Neutrophil (primary cell): ENCODE measurements around the gene HS3ST2.

Experiments
- H3K27ac ChIP-seq: fragments of 200-600 bp; sonication (generic); 2 replicates; pipeline ENCODE4 v1.5.1; 2016; ENCODE audit warnings: mild to moderate bottlenecking, moderate library complexity
- H3K27me3 ChIP-seq: fragments of 200-600 bp; sonication (generic); 2 replicates; pipeline ENCODE4 v1.6.0; 2016; ENCODE audit warnings: mild to moderate bottlenecking
- H3K36me3 ChIP-seq: fragments of 200-600 bp; sonication (generic); 2 replicates; pipeline ENCODE4 v1.5.1; 2017
- H3K4me1 ChIP-seq, 2 experiments: fragments of 200-600 bp in 1 of 2; sonication (generic) in 1 of 2; 1 replicate in 1 of 2; 2 replicates in 1 of 2; pipeline versions ENCODE4 v1.5.1 to v1.6.1; 2013 to 2016; ENCODE audit warnings: low read depth in 1 of 2, low read length in 1 of 2, mild to moderate bottlenecking in 1 of 2, moderate library complexity in 1 of 2; ENCODE audit not compliant: control insufficient read depth in 1 of 2, insufficient read depth in 1 of 2
- H3K4me3 ChIP-seq, 2 experiments: fragments of 200-600 bp in 1 of 2; sonication (generic) in 1 of 2; 1 replicate in 1 of 2; 2 replicates in 1 of 2; pipeline ENCODE4 v1.5.1; 2013 to 2016; ENCODE audit warnings: low read depth in 1 of 2, low read length in 1 of 2, mild to moderate bottlenecking in 1 of 2, moderate library complexity in 1 of 2
- H3K9me3 ChIP-seq: fragments of 200-600 bp; sonication (generic); 2 replicates; pipeline ENCODE4 v1.5.1; 2016
- CTCF ChIP-seq: fragments of 200-600 bp; sonication (generic); IDR thresholded peaks from 2 replicates; pipeline ENCODE4 v1.5.1; 2016; ENCODE audit warnings: antibody characterized with exemption

Gene HS3ST2

GRCh38 chr16:22843122-22843521 lies 29.2 kb downstream of the HS3ST2 start:
- Histone ChIP-seq H3K4me3 (no peak overlapping the region), H3K27ac (no peak overlapping the region), H3K36me3 (no peaks in the 10 kb centered on the region), H3K27me3 (peaks cover 20% of the 10 kb centered on the region), H3K4me1 (no peaks in the 10 kb centered on the region), H3K9me3 (no peaks in the 10 kb centered on the region)
- TF ChIP-seq CTCF, result no peak

GRCh38 chr16:22843856-22844255 lies 29.9 kb downstream of the HS3ST2 start:
- Histone ChIP-seq H3K27ac (no peak overlapping the region), H3K27me3 (peaks cover 15% of the 10 kb centered on the region), H3K9me3 (no peaks in the 10 kb centered on the region), H3K4me1 (no peaks in the 10 kb centered on the region), H3K4me3 (no peak overlapping the region), H3K36me3 (no peaks in the 10 kb centered on the region)
- no peak for TF ChIP-seq CTCF

- Histone ChIP-seq H3K4me1 (no peaks in the 10 kb centered on the region), H3K4me3 (no peak overlapping the region), H3K36me3 (no peaks in the 10 kb centered on the region), H3K27ac (no peak overlapping the region), H3K27me3 (peaks cover 16% of the 10 kb centered on the region), H3K9me3 (no peaks in the 10 kb centered on the region)
- no peak for TF ChIP-seq CTCF
These were observed 30.5 kb downstream of the HS3ST2 start for GRCh38 chr16:22844416-22844815.

GRCh38 chr16:22847100-22847499 lies 33.1 kb downstream of the HS3ST2 start:
- H3K4me3 ChIP-seq, result no peak overlapping the region
- no peaks in the 10 kb centered on the region for H3K9me3 ChIP-seq
- no peaks in the 10 kb centered on the region for H3K36me3 ChIP-seq
- H3K4me1 ChIP-seq, result no peaks in the 10 kb centered on the region
- H3K27ac ChIP-seq, result no peak overlapping the region
- TF ChIP-seq CTCF, result no peak
- H3K27me3 ChIP-seq, result peaks cover 19% of the 10 kb centered on the region

- Histone ChIP-seq H3K4me3 (no peak overlapping the region), H3K4me1 (no peaks in the 10 kb centered on the region), H3K36me3 (no peaks in the 10 kb centered on the region), H3K27ac (no peak overlapping the region), H3K9me3 (no peaks in the 10 kb centered on the region), H3K27me3 (peaks cover 19% of the 10 kb centered on the region)
- no peak for TF ChIP-seq CTCF
These were observed 33.7 kb downstream of the HS3ST2 start for GRCh38 chr16:22847690-22848089.

- no peaks in the 10 kb centered on the region for H3K36me3 ChIP-seq
- no peak overlapping the region for H3K27ac ChIP-seq
- H3K4me3 ChIP-seq, result no peak overlapping the region
- H3K27me3 ChIP-seq, result peaks cover 24% of the 10 kb centered on the region
- H3K9me3 ChIP-seq, result no peaks in the 10 kb centered on the region
- no peaks in the 10 kb centered on the region for H3K4me1 ChIP-seq
- TF ChIP-seq CTCF, result no peak
These were observed 34.5 kb downstream of the HS3ST2 start for GRCh38 chr16:22848451-22848850.
